HepG2 (cell line): ENCODE results near the gene PC. TPM values are rescaled to one million over a fixed set of nuclear protein-coding genes. Genes with fewer than 3 reads are reported as not detected.

Source experiments
- ARID5B ChIP-seq: IDR thresholded peaks from 2 replicates; pipeline ENCODE4 v1.4.0; 2020; ENCODE audit warnings: mild to moderate bottlenecking, missing genetic modification reagents
- CC2D1A ChIP-seq: sonication (generic); formaldehyde crosslinking; IDR thresholded peaks from 2 replicates; pipeline ENCODE4 v1.8.1; 2023; ENCODE audit warnings: mild to moderate bottlenecking, missing genetic modification reagents
- ESRRA ChIP-seq: sonication (generic); formaldehyde crosslinking; IDR thresholded peaks from 2 replicates; pipeline ENCODE4 v1.5.1; 2020; ENCODE audit warnings: mild to moderate bottlenecking, low read depth, missing genetic modification reagents
- FOXK1 ChIP-seq: sonication (generic); formaldehyde crosslinking; IDR thresholded peaks from 2 replicates; pipeline ENCODE4 v1.4.0; 2020; ENCODE audit warnings: low read depth, missing genetic modification reagents, borderline replicate concordance
- GATAD1 ChIP-seq: IDR thresholded peaks from 2 replicates; pipeline ENCODE4 v1.6.1; 2016; ENCODE audit warnings: missing genetic modification reagents, missing compliant biosample characterization
- GFI1 ChIP-seq: sonication (generic); formaldehyde crosslinking; IDR thresholded peaks from 2 replicates; pipeline ENCODE4 v1.5.0; 2020; ENCODE audit warnings: missing genetic modification reagents, mild to moderate bottlenecking, borderline replicate concordance
- MYPOP ChIP-seq: sonication (generic); formaldehyde crosslinking; IDR thresholded peaks from 2 replicates; pipeline ENCODE4 v1.8.1; 2023; ENCODE audit warnings: mild to moderate bottlenecking, moderate library complexity, missing genetic modification reagents
- NFE2 ChIP-seq: sonication (generic); formaldehyde crosslinking; IDR thresholded peaks from 2 replicates; pipeline ENCODE4 v1.4.0; 2020; ENCODE audit warnings: missing genetic modification reagents
- RAD51 ChIP-seq: fragments of 450-650 bp; IDR thresholded peaks from 2 replicates; pipeline ENCODE4 v1.6.1; 2016; ENCODE audit warnings: borderline replicate concordance
- SYNCRIP ChIP-seq: fragments of 200-400 bp; formaldehyde crosslinking; IDR thresholded peaks from 2 replicates; pipeline ENCODE4 v1.6.1; 2018; ENCODE audit warnings: mild to moderate bottlenecking, low read depth, low read length; ENCODE audit not compliant: insufficient read depth
- TBL1XR1 ChIP-seq: fragments of 150-350 bp; IDR thresholded peaks from 2 replicates; pipeline ENCODE4 v1.6.1; 2014; ENCODE audit warnings: borderline replicate concordance, low read length; ENCODE audit not compliant: partially characterized antibody
- TMF1 ChIP-seq: sonication (generic); formaldehyde crosslinking; IDR thresholded peaks from 2 replicates; pipeline ENCODE4 v1.8.1; 2022; ENCODE audit warnings: low read depth, missing genetic modification reagents
- ZNF10 ChIP-seq: sonication (generic); formaldehyde crosslinking; IDR thresholded peaks from 2 replicates; pipeline ENCODE4 v1.4.0; 2020; ENCODE audit warnings: mild to moderate bottlenecking, low read depth, missing genetic modification reagents, borderline replicate concordance
- ZNF20 ChIP-seq: sonication (generic); formaldehyde crosslinking; IDR thresholded peaks from 2 replicates; pipeline ENCODE4 v1.4.0; 2020; ENCODE audit warnings: mild to moderate bottlenecking, moderate library complexity, missing genetic modification reagents
- ZNF331 ChIP-seq: sonication (generic); formaldehyde crosslinking; IDR thresholded peaks from 2 replicates; pipeline ENCODE4 v1.4.0; 2020; ENCODE audit warnings: missing genetic modification reagents
- ZNF414 ChIP-seq: sonication (generic); formaldehyde crosslinking; IDR thresholded peaks from 2 replicates; pipeline ENCODE4 v1.5.0; 2020; ENCODE audit warnings: missing genetic modification reagents
- ZNF570 ChIP-seq: sonication (generic); formaldehyde crosslinking; IDR thresholded peaks from 2 replicates; pipeline ENCODE4 v1.4.0; 2020; ENCODE audit warnings: mild to moderate bottlenecking, missing genetic modification reagents, borderline replicate concordance
- ZNF780A ChIP-seq: sonication (generic); formaldehyde crosslinking; IDR thresholded peaks from 2 replicates; pipeline ENCODE4 v1.8.0; 2022; ENCODE audit warnings: mild to moderate bottlenecking, missing genetic modification reagents, moderate library complexity
- ZNF816 ChIP-seq: sonication (generic); formaldehyde crosslinking; IDR thresholded peaks from 2 replicates; pipeline ENCODE4 v1.8.0; 2022; ENCODE audit warnings: missing genetic modification reagents, mild to moderate bottlenecking, borderline replicate concordance
- polyA plus RNA-seq, 8 experiments: library from polyadenylated mRNA; depleted of rRNA in 3 of 8; stranded (reverse) in 7 of 8; unstranded in 1 of 8; fragments of >200 nt; fragmentation: Illumina TruSeq in 4 of 8; extraction: Trizol in 4 of 8; gene quantifications; 2 replicates each; pipeline versions ENCODE4 v1.2.1 to v1.2.3, GENCODE V29; 2011 to 2016; ENCODE audit warnings: low read depth in 4 of 8, missing spikeins in 1 of 8, mixed read lengths in 1 of 8; ENCODE audit not compliant: insufficient read depth in 1 of 8
- total RNA-seq, 5 experiments: library from RNA; depleted of rRNA; stranded (reverse); fragments of >200 nt; fragmentation: Illumina TruSeq; extraction: Trizol; gene quantifications; 2 replicates each; pipeline ENCODE4 v1.2.3, GENCODE V29; 2016; ENCODE audit warnings: low read depth in 1 of 5
- TF ChIP-seq, protein P1 (sequence below): IDR thresholded peaks from 2 replicates; pipeline ENCODE4 v1.6.1; 2016; ENCODE audit warnings: missing compliant biosample characterization, missing genetic modification reagents, borderline replicate concordance
- TF ChIP-seq, protein P2 (sequence below): sonication (generic); formaldehyde crosslinking; IDR thresholded peaks from 2 replicates; pipeline ENCODE4 v1.8.0; 2022; ENCODE audit warnings: missing genetic modification reagents, mild to moderate bottlenecking, borderline replicate concordance

Gene PC
- total and polyA plus RNA-seq, 2 of the 13 experiments (the other 11 are each of a cell fraction or from before 2014, with no cell fraction given) = 29.0 to 39.0 TPM

GRCh38 chr11:66958232-66958955 lies at the start of gene PC (continued):
- no peak for TF ChIP-seq TBL1XR1
- peak; percentile 42; the same call in 1 of the 2 replicates for TF ChIP-seq FOXK1 (CRISPR knock-in tag)
- TF ChIP-seq ZNF570 (CRISPR knock-in tag) = no peak
- peak; percentile 64; the same call in 1 of the 2 replicates for TF ChIP-seq ESRRA (CRISPR knock-in tag)
- peak; percentile 72; the same call in 1 of the 2 replicates for TF ChIP-seq GATAD1 (CRISPR knock-in tag)
- no peak; the same call in 1 of the 2 replicates for TF ChIP-seq GFI1
- TF ChIP-seq ARID5B (CRISPR knock-in tag) = no peak
- TF ChIP-seq ZNF10 = no peak
- TF ChIP-seq MYPOP (CRISPR knock-in tag) = peak; percentile 90; the same call in 1 of the 2 replicates
- peak; percentile 79; the same call in 1 of the 2 replicates for TF ChIP-seq ZNF816
- TF ChIP-seq, protein P1, sequence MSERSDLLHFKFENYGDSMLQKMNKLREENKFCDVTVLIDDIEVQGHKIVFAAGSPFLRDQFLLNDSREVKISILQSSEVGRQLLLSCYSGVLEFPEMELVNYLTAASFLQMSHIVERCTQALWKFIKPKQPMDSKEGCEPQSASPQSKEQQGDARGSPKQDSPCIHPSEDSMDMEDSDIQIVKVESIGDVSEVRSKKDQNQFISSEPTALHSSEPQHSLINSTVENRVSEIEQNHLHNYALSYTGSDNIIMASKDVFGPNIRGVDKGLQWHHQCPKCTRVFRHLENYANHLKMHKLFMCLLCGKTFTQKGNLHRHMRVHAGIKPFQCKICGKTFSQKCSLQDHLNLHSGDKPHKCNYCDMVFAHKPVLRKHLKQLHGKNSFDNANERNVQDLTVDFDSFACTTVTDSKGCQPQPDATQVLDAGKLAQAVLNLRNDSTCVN = peak; percentile 45; the same call in 1 of the 2 replicates
- peak; percentile 82 for TF ChIP-seq RAD51
- TF ChIP-seq SYNCRIP = no peak
- TF ChIP-seq CC2D1A (CRISPR knock-in tag) = peak; percentile 88; the same call in 1 of the 2 replicates
- no peak for TF ChIP-seq ZNF414 (CRISPR knock-in tag)
- peak; percentile 27; the same call in 1 of the 2 replicates for TF ChIP-seq NFE2
- peak; percentile 93; the same call in 1 of the 2 replicates for TF ChIP-seq ZNF780A (CRISPR knock-in tag)
- TF ChIP-seq, protein P2, sequence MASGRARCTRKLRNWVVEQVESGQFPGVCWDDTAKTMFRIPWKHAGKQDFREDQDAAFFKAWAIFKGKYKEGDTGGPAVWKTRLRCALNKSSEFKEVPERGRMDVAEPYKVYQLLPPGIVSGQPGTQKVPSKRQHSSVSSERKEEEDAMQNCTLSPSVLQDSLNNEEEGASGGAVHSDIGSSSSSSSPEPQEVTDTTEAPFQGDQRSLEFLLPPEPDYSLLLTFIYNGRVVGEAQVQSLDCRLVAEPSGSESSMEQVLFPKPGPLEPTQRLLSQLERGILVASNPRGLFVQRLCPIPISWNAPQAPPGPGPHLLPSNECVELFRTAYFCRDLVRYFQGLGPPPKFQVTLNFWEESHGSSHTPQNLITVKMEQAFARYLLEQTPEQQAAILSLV (CRISPR knock-in tag) = peak; percentile 43; the same call in 1 of the 2 replicates
- TF ChIP-seq ZNF20 (CRISPR knock-in tag) = no peak
- TF ChIP-seq ZNF331 (CRISPR knock-in tag) = peak; percentile 57; the same call in 1 of the 2 replicates
- TF ChIP-seq TMF1 (CRISPR knock-in tag) = peak; percentile 97
